Keratinocyte (primary cell): ENCODE data around the gene ESYT3. TPM values are rescaled to one million over a fixed set of nuclear protein-coding genes. Genes with fewer than 3 reads are reported as not detected.

ENCODE experiments used
- DNase-seq: peaks from one replicate; pipeline ENCODE4 v3.0.0-alpha.2; 2011; ENCODE audit warnings: low read depth, missing footprints, low spot score
- FAIRE-seq: peaks from 2 replicates; lab custom pipeline; 2011; peaks lifted over from hg19 to GRCh38; lab: Jason Lieb, UNC
- H2AFZ ChIP-seq: 2 replicates; pipeline ENCODE4 v1.6.0; 2012; ENCODE audit warnings: low read length, control low read depth, inconsistent platforms; ENCODE audit not compliant: control insufficient read depth
- H3K27ac ChIP-seq: 2 replicates; pipeline ENCODE4 v1.5.1; 2011; ENCODE audit warnings: low read length; ENCODE audit not compliant: control insufficient read depth, insufficient read depth
- H3K27me3 ChIP-seq: 3 replicates; pipeline ENCODE4 v1.6.0; 2011; ENCODE audit warnings: low read length; ENCODE audit not compliant: control insufficient read depth, insufficient read depth; ENCODE audit errors: extremely low read depth
- H3K36me3 ChIP-seq, 2 experiments: 2 replicates in 1 of 2; 3 replicates in 1 of 2; pipeline ENCODE4 v1.5.1; 2011; ENCODE audit warnings: low read length in 2 of 2, mild to moderate bottlenecking in 1 of 2; ENCODE audit not compliant: control insufficient read depth in 2 of 2, insufficient read depth in 2 of 2; ENCODE audit errors: extremely low read depth in 1 of 2
- H3K4me1 ChIP-seq: 3 replicates; pipeline ENCODE4 v1.5.1; 2011; ENCODE audit warnings: low read length; ENCODE audit not compliant: control insufficient read depth, insufficient read depth; ENCODE audit errors: extremely low read depth
- H3K4me2 ChIP-seq: 3 replicates; pipeline ENCODE4 v1.6.0; 2011; ENCODE audit warnings: low read depth, low read length; ENCODE audit not compliant: control insufficient read depth, insufficient read depth; ENCODE audit errors: extremely low read depth
- H3K4me3 ChIP-seq, 3 experiments: fragments of 200-600 bp in 1 of 3; sonication (generic) in 1 of 3; 2 replicates in 2 of 3; 3 replicates in 1 of 3; pipeline ENCODE4 v1.5.1; 2011 to 2016; ENCODE audit warnings: low read length in 3 of 3, mild to moderate bottlenecking in 3 of 3, control low read depth in 2 of 3, inconsistent platforms in 1 of 3, low read depth in 1 of 3, mixed read lengths in 1 of 3, mixed run types in 1 of 3, moderate library complexity in 1 of 3; ENCODE audit not compliant: control insufficient read depth in 2 of 3, insufficient read depth in 2 of 3; ENCODE audit errors: extremely low read depth in 1 of 3
- H3K79me2 ChIP-seq: 2 replicates; pipeline ENCODE4 v1.6.0; 2012; ENCODE audit warnings: low read length; ENCODE audit not compliant: control insufficient read depth, insufficient read depth
- H3K9ac ChIP-seq: 3 replicates; pipeline ENCODE4 v1.6.0; 2011; ENCODE audit warnings: low read length; ENCODE audit not compliant: control insufficient read depth, insufficient read depth; ENCODE audit errors: extremely low read depth
- H3K9me1 ChIP-seq: 3 replicates; pipeline ENCODE4 v1.6.0; 2011; ENCODE audit warnings: low read length; ENCODE audit not compliant: control insufficient read depth, insufficient read depth; ENCODE audit errors: extremely low read depth
- H3K9me3 ChIP-seq: 2 replicates; pipeline ENCODE4 v1.5.1; 2012; ENCODE audit warnings: low read depth, low read length; ENCODE audit not compliant: control insufficient read depth
- H4K20me1 ChIP-seq: 3 replicates; pipeline ENCODE4 v1.6.0; 2011; ENCODE audit warnings: low read length; ENCODE audit not compliant: control insufficient read depth, insufficient read depth; ENCODE audit errors: extremely low read depth
- CTCF ChIP-seq, 3 experiments: IDR thresholded peaks in 1 of 3; conservative IDR thresholded peaks in 1 of 3; optimal IDR thresholded peaks in 1 of 3; 2 replicates in 2 of 3; 3 replicates in 1 of 3; pipeline versions ENCODE3 to v1.5.1; 2011; ENCODE audit warnings: low read length in 3 of 3, mild to moderate bottlenecking in 3 of 3, moderate library complexity in 2 of 3, control low read depth in 1 of 3, inconsistent platforms in 1 of 3; ENCODE audit not compliant: insufficient read depth in 2 of 3; ENCODE audit errors: extremely low read depth in 1 of 3
- EZH2 ChIP-seq: IDR thresholded peaks from one replicate; pipeline ENCODE4 v1.6.1; 2012; ENCODE audit warnings: inconsistent platforms, mild to moderate bottlenecking, low read length, moderate library complexity
- dilution Hi-C: fragments of 300-500 bp; cut with MboI; formaldehyde crosslinking; loops from one replicate; pipeline ENCODE4 v1.7.0; 2020; ENCODE audit warnings: low sequenced_read_pairs; ENCODE audit not compliant: extremely low pct_ligation_motif_present
- polyA plus RNA-seq, 5 experiments: library from polyadenylated mRNA; depleted of rRNA in 3 of 5; stranded (reverse) in 3 of 5; stranded (forward) in 1 of 5; unstranded in 1 of 5; fragments of >200 nt; gene quantifications; 1 replicate in 1 of 5; 2 replicates in 3 of 5; 3 replicates in 1 of 5; pipeline versions ENCODE4 v1.2.1 to v1.2.3, GENCODE V29; 2011 to 2012; ENCODE audit warnings: missing spikeins in 2 of 5, low read depth in 1 of 5, low replicate concordance in 1 of 5

ESYT3 gene
- polyA plus RNA-seq, 1 donor (not counting 4 experiments of a cell fraction or from before 2014, with no cell fraction given), result 0.62 TPM

- DNase-seq, result no peak
- Histone ChIP-seq H4K20me1 (no peaks in the 10 kb centered on the region), H3K9ac (no peak overlapping the region), H3K79me2 (no peaks in the 10 kb centered on the region), H3K9me3 (no peaks in the 10 kb centered on the region), H3K36me3 (no peaks in the 10 kb centered on the region), H3K4me2 (no peak overlapping the region), H3K4me1 (no peaks in the 10 kb centered on the region), H3K27me3 (no peaks in the 10 kb centered on the region), H3K4me3 (no peak overlapping the region), H2AFZ (no peak overlapping the region), H3K9me1 (no peaks in the 10 kb centered on the region), H3K27ac (no peak overlapping the region)
- no peak for FAIRE-seq
- TF ChIP-seq CTCF (optimal IDR thresholded peaks at IDR 0.05 in 1 of 3, IDR thresholded peaks at IDR 0.05 in 1 of 3, conservative IDR thresholded peaks at IDR 0.05 in 1 of 3; ENCODE audit: extremely low read depth in 1 of 3, insufficient read depth in 2 of 3, low read length in 3 of 3), result no peak
- TF ChIP-seq EZH2, result no peak
- dilution Hi-C loops, result no loop called here
Measured at GRCh38 chr3:138400651-138401070, 33.8 kb upstream of the ESYT3 start.

- dilution Hi-C loops, result no loop called here
- Histone ChIP-seq H3K4me3 (no peak overlapping the region), H3K27ac (no peak overlapping the region), H3K9ac (no peak overlapping the region), H4K20me1 (no peaks in the 10 kb centered on the region), H3K4me2 (no peak overlapping the region), H2AFZ (no peak overlapping the region), H3K36me3 (no peaks in the 10 kb centered on the region), H3K9me3 (no peaks in the 10 kb centered on the region), H3K4me1 (no peaks in the 10 kb centered on the region), H3K27me3 (peaks cover 3% of the 10 kb centered on the region), H3K79me2 (no peaks in the 10 kb centered on the region), H3K9me1 (no peaks in the 10 kb centered on the region)
- no peak for FAIRE-seq
- TF ChIP-seq EZH2, result no peak
- no peak for TF ChIP-seq CTCF (optimal IDR thresholded peaks at IDR 0.05 in 1 of 3, IDR thresholded peaks at IDR 0.05 in 1 of 3, conservative IDR thresholded peaks at IDR 0.05 in 1 of 3; ENCODE audit: extremely low read depth in 1 of 3, insufficient read depth in 2 of 3, low read length in 3 of 3)
- no peak for DNase-seq
Measured at GRCh38 chr3:138401834-138402233, 32.6 kb upstream of the ESYT3 start.
